ENCODE measurements around the gene NUDT2.

The NUDT2 gene

DNA sequence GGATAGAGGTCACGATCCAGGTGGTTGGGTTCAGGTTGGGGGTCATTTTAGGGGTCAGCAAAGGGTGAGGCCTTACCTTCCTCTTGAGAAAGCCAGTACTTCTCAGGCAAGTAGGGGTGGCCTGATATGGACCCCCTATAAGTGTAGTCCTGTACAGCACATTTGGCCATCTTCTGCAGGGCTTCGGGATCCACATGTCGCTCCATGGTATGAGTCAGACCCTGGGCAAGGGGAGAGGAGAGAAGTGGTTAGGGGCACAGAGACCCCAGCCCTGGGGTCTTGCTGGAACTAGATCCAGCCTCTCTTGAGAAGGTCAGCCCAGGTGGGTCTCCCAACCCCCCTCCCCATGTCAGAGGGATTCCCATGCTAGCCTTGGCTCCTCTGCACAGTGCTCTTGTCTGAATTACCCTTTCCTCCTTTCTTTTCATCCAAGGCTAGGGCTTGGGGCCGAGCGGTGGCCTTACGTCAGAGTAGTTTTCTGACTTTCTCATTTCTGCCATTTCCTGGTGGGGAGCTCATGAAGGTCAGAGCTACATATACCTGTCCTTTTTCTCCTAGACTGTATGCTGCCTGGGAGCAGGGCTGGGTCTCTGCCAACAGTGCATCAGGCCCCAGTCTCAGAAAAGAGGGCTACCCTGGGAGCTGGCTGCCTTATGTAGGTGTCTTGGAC lies 56.3 kb downstream of the NUDT2 start:
- TF ChIP-seq, protein P1, sequence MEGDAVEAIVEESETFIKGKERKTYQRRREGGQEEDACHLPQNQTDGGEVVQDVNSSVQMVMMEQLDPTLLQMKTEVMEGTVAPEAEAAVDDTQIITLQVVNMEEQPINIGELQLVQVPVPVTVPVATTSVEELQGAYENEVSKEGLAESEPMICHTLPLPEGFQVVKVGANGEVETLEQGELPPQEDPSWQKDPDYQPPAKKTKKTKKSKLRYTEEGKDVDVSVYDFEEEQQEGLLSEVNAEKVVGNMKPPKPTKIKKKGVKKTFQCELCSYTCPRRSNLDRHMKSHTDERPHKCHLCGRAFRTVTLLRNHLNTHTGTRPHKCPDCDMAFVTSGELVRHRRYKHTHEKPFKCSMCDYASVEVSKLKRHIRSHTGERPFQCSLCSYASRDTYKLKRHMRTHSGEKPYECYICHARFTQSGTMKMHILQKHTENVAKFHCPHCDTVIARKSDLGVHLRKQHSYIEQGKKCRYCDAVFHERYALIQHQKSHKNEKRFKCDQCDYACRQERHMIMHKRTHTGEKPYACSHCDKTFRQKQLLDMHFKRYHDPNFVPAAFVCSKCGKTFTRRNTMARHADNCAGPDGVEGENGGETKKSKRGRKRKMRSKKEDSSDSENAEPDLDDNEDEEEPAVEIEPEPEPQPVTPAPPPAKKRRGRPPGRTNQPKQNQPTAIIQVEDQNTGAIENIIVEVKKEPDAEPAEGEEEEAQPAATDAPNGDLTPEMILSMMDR (IDR thresholded peaks at IDR 0.05), result no peak
- H3K36me3 ChIP-seq (ENCODE audit: control insufficient read depth, insufficient read depth, low read length), result no peaks in the 10 kb centered on the region

DNA sequence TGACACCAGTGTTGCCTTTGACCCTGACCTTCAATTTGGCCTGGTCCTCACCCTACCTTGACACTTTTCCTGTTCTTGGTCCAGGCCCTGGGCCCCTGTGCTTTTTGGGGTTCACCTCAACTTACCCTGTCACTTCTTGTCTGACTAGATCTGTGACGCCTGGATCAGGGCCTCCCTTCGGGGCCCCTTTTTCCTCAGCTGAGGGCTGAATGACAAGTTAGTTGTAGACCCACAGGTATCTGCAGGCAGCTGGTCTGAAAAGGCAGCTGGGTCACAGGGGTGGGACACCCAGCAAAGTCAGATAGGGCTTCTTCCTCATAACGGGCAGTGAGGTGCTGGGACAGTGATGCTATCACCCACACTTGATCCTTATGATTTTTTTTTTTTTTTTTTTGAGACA lies 57.3 kb downstream of the NUDT2 start:
- Histone ChIP-seq H3K27me3 (ENCODE audit: control insufficient read depth, insufficient read depth, low read length) (no peaks in the 10 kb centered on the region), H3K79me2 (no peaks in the 10 kb centered on the region), H3K4me2 (ENCODE audit: low read length) (no peak overlapping the region), H3K4me1 (no peaks in the 10 kb centered on the region), H3K4me3 (ENCODE audit: low read depth, low read length) (no peak overlapping the region), H3K27ac (no peak overlapping the region), H2AFZ (no peak overlapping the region), H3K9ac (no peak overlapping the region), H3K9me3 (ENCODE audit: control insufficient read depth, low read length) (no peaks in the 10 kb centered on the region), H3K36me3 (ENCODE audit: control insufficient read depth, insufficient read depth, low read length) (no peaks in the 10 kb centered on the region)
- TF ChIP-seq, protein P1 (IDR thresholded peaks at IDR 0.05), result no peak

More for the DNA sequence above, 56.3 kb downstream of the NUDT2 start:
- Histone ChIP-seq H3K9ac (no peak overlapping the region), H3K9me3 (ENCODE audit: control insufficient read depth, low read length) (no peaks in the 10 kb centered on the region), H3K4me1 (no peaks in the 10 kb centered on the region), H3K27ac (no peak overlapping the region), H3K4me2 (ENCODE audit: low read length) (no peak overlapping the region), H2AFZ (no peak overlapping the region), H3K4me3 (ENCODE audit: low read depth, low read length) (no peak overlapping the region), H3K79me2 (no peaks in the 10 kb centered on the region), H3K27me3 (ENCODE audit: control insufficient read depth, insufficient read depth, low read length) (no peaks in the 10 kb centered on the region)

DNA sequence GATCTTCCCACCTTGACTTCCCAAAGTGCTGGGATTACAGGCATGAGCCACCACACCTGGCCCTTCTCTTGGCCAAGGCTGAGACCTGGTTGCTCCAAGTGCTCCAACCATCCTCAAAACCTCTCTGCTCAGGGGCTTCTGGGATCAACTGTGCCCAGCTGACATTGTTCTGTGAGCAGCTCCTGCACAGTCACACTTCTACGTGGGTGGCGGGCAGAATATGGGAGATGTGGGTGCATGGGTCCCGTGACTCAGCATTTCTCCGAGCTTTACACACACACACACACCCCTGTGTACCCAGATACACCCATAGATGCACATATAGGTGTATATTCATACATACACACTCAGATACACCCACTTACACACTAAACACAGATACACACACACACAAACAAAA lies 57.9 kb downstream of the NUDT2 start:
- no peak overlapping the region for H3K4me2 ChIP-seq (ENCODE audit: low read length)
- TF ChIP-seq, protein P1 (IDR thresholded peaks at IDR 0.05), result no peak

DNA sequence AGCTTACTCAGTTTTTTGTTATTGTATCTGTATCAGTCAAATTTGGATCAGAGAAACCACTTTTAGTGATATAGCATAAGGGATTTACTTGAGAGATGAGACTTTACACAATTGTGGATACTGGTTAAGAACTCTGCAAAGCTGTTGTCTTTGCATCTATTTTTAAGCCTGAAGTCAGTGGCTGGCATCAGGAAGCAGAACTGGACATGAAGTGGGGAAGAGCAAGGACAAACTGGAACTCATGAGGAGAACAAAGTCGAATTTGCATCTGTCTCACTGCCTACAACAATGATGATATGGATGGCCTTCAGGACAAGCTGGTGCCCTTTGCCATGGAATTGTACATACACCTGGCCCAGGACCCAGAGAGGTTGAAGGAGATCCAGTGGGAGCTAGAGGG lies 63.1 kb downstream of the NUDT2 start:
- Histone ChIP-seq H3K9ac (no peak overlapping the region), H3K27me3 (ENCODE audit: control insufficient read depth, insufficient read depth, low read length) (no peaks in the 10 kb centered on the region), H3K79me2 (no peaks in the 10 kb centered on the region), H3K36me3 (ENCODE audit: control insufficient read depth, insufficient read depth, low read length) (no peaks in the 10 kb centered on the region), H3K4me1 (no peaks in the 10 kb centered on the region), H3K4me2 (ENCODE audit: low read length) (no peak overlapping the region), H3K9me3 (ENCODE audit: control insufficient read depth, low read length) (no peaks in the 10 kb centered on the region), H3K27ac (no peak overlapping the region), H2AFZ (no peak overlapping the region), H3K4me3 (ENCODE audit: low read depth, low read length) (no peak overlapping the region)
- TF ChIP-seq, protein P1 (IDR thresholded peaks at IDR 0.05), result no peak

More for the DNA sequence above, 57.9 kb downstream of the NUDT2 start:
- Histone ChIP-seq H3K36me3 (ENCODE audit: control insufficient read depth, insufficient read depth, low read length) (no peaks in the 10 kb centered on the region), H3K9ac (no peak overlapping the region), H2AFZ (no peak overlapping the region), H3K27me3 (ENCODE audit: control insufficient read depth, insufficient read depth, low read length) (no peaks in the 10 kb centered on the region), H3K4me1 (no peaks in the 10 kb centered on the region), H3K4me3 (ENCODE audit: low read depth, low read length) (no peak overlapping the region), H3K27ac (no peak overlapping the region), H3K9me3 (ENCODE audit: control insufficient read depth, low read length) (no peaks in the 10 kb centered on the region), H3K79me2 (no peaks in the 10 kb centered on the region)

All from parathyroid adenoma (tissue), 2 donors.